ENCODE data around the gene GAREM1. TPM values are rescaled to one million over a fixed set of nuclear protein-coding genes. Genes with fewer than 3 reads are reported as not detected.

GAREM1 gene
- total RNA-seq, 1 experiment from 2014 or later: 11.1 TPM

DNA sequence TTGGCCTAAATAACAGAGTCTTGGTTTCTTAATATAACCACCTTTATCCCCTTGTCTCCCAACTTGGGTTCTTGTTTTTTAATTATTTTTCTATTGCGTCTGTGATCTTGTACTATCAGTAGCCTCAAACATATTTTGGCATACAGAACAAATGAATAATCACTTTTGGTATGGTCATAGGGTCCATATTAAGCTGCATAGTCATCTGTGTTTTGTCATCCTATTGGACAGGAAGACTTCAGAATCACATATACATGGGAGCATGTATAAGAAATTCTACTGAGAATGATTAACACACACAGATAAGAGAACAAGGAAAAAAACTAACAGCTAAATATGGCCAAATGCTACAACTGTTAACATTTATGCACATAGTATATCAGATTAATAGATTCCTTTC lies 154.8 kb downstream of the GAREM1 start:
- POLR2A ChIA-PET: no interaction called here
- Histone ChIP-seq H3K79me2 (ENCODE audit: insufficient read depth, low read length) (no peaks in the 10 kb centered on the region), H3K27ac (ENCODE audit: low read depth, low read length) (no peak overlapping the region), H3K9ac (ENCODE audit: low read length) (no peak overlapping the region), H3K4me3 (replicated peaks in 1 of 2; ENCODE audit: low read depth in 1 of 2, low read length in 2 of 2) (no peak overlapping the region), H2AFZ (ENCODE audit: low read depth, low read length, poor library complexity, severe bottlenecking) (no peak overlapping the region), H3K27me3 (ENCODE audit: insufficient read depth, low read length) (no peaks in the 10 kb centered on the region), H3K36me3 (ENCODE audit: control insufficient read depth in 1 of 2, insufficient read depth in 2 of 2, low read length in 2 of 2) (no peaks in the 10 kb centered on the region), H3K4me2 (ENCODE audit: low read length) (no peak overlapping the region), H3K9me2 (ENCODE audit: insufficient read depth) (0 out of 2 replicates have a peak, but pooled peaks cover 3% of the 10 kb centered on the region), H4K20me1 (ENCODE audit: insufficient read depth) (no peaks in the 10 kb centered on the region), H3K9me3 (ENCODE audit: control insufficient read depth in 1 of 2, insufficient read depth in 1 of 2, low read depth in 1 of 2, low read length in 2 of 2) (no peaks in the 10 kb centered on the region), H3K4me1 (ENCODE audit: control insufficient read depth in 1 of 2, insufficient read depth in 2 of 2, low read length in 2 of 2) (peaks cover 6 to 11% of the 10 kb centered on the region in 2 experiments; a peak in 3 of 4 replicates)
- CTCF ChIA-PET: no interaction called here
- no TSS peak for BruUV-seq (replicated peaks)
- DNase-seq (ENCODE audit: low read depth, low spot score): no peak
- TF ChIP-seq POLR2AphosphoS5 (IDR thresholded peaks at IDR 0.05; ENCODE audit: low read depth, low read length) (no peak), ZBTB33 (IDR thresholded peaks at IDR 0.05; ENCODE audit: extremely low read depth, insufficient replicate concordance, low read length) (no peak), JUND (IDR thresholded peaks at IDR 0.05) (no peak)
- RAD21 ChIA-PET (ENCODE audit: low non-redundant PET in 1 of 2, low total read pairs in 2 of 2, uncharacterized antibody in 2 of 2, unreplicated experiment in 2 of 2): no interaction called here
- no peak for ATAC-seq
- intact Hi-C loops (cut with micrococcal nuclease): no loop called here

GRCh38 chr18:32310774-32311173 lies 159.9 kb downstream of the GAREM1 start:
- H4K20me1 ChIP-seq (ENCODE audit: insufficient read depth): no peaks in the 10 kb centered on the region
- TF ChIP-seq TCF7L2 (IDR thresholded peaks at IDR 0.05; ENCODE audit: borderline replicate concordance, extremely low read depth, insufficient read depth, insufficient read length) (no peak), POLR2A (IDR thresholded peaks at IDR 0.05; ENCODE audit: borderline replicate concordance, extremely low read depth, insufficient read depth, insufficient read length) (no peak), SIN3A (IDR thresholded peaks at IDR 0.05; ENCODE audit: low read depth) (no peak), ELF1 (IDR thresholded peaks at IDR 0.05; ENCODE audit: borderline replicate concordance, low read depth) (no peak), EZH2 (IDR thresholded peaks at IDR 0.05) (no peak), SP1 (IDR thresholded peaks at IDR 0.05; ENCODE audit: low read depth) (no peak), JUND (IDR thresholded peaks at IDR 0.05) (no peak), ZNF274 (IDR thresholded peaks at IDR 0.05; ENCODE audit: low read depth, low read length) (no peak), RAD21 (IDR thresholded peaks at IDR 0.05; ENCODE audit: low read depth) (no peak), FOSL1 (IDR thresholded peaks at IDR 0.05; ENCODE audit: low read depth) (no peak)
- TF ChIP-seq, protein P1, sequence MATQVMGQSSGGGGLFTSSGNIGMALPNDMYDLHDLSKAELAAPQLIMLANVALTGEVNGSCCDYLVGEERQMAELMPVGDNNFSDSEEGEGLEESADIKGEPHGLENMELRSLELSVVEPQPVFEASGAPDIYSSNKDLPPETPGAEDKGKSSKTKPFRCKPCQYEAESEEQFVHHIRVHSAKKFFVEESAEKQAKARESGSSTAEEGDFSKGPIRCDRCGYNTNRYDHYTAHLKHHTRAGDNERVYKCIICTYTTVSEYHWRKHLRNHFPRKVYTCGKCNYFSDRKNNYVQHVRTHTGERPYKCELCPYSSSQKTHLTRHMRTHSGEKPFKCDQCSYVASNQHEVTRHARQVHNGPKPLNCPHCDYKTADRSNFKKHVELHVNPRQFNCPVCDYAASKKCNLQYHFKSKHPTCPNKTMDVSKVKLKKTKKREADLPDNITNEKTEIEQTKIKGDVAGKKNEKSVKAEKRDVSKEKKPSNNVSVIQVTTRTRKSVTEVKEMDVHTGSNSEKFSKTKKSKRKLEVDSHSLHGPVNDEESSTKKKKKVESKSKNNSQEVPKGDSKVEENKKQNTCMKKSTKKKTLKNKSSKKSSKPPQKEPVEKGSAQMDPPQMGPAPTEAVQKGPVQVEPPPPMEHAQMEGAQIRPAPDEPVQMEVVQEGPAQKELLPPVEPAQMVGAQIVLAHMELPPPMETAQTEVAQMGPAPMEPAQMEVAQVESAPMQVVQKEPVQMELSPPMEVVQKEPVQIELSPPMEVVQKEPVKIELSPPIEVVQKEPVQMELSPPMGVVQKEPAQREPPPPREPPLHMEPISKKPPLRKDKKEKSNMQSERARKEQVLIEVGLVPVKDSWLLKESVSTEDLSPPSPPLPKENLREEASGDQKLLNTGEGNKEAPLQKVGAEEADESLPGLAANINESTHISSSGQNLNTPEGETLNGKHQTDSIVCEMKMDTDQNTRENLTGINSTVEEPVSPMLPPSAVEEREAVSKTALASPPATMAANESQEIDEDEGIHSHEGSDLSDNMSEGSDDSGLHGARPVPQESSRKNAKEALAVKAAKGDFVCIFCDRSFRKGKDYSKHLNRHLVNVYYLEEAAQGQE (IDR thresholded peaks at IDR 0.05; ENCODE audit: low read depth): no peak
- TF ChIP-seq, protein P2, sequence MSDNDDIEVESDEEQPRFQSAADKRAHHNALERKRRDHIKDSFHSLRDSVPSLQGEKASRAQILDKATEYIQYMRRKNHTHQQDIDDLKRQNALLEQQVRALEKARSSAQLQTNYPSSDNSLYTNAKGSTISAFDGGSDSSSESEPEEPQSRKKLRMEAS (IDR thresholded peaks at IDR 0.05): no peak

More at GRCh38 chr18:32310774-32311173, 159.9 kb downstream of the GAREM1 start:
- H3K36me3 ChIP-seq (ENCODE audit: control insufficient read depth in 1 of 2, insufficient read depth in 2 of 2, low read length in 2 of 2): no peaks in the 10 kb centered on the region
- ChIA-PET CTCF (no interaction called here), RAD21 (ENCODE audit: low non-redundant PET in 1 of 2, low total read pairs in 2 of 2, uncharacterized antibody in 2 of 2, unreplicated experiment in 2 of 2) (no interaction called here), POLR2A (no interaction called here)
- no peak overlapping the region for H3K4me2 ChIP-seq (ENCODE audit: low read length)
- no peak overlapping the region for H3K9ac ChIP-seq (ENCODE audit: low read length)
- no peak for ATAC-seq
- H3K27ac ChIP-seq (ENCODE audit: low read depth, low read length): no peak overlapping the region
- no peak for DNase-seq (ENCODE audit: low read depth, low spot score)
- no TSS peak for BruUV-seq (replicated peaks)
- H2AFZ ChIP-seq (ENCODE audit: low read depth, low read length, poor library complexity, severe bottlenecking): no peak overlapping the region
- H3K4me1 ChIP-seq (ENCODE audit: control insufficient read depth in 1 of 2, insufficient read depth in 2 of 2, low read length in 2 of 2): peaks cover 8 to 13% of the 10 kb centered on the region in 2 experiments
- H3K27me3 ChIP-seq (ENCODE audit: insufficient read depth, low read length): no peaks in the 10 kb centered on the region
- no peak overlapping the region for H3K4me3 ChIP-seq (replicated peaks in 1 of 2; ENCODE audit: low read depth in 1 of 2, low read length in 2 of 2)
- 0 out of 2 replicates have a peak, but pooled peaks cover 3% of the 10 kb centered on the region for H3K9me2 ChIP-seq (ENCODE audit: insufficient read depth)
- no peaks in the 10 kb centered on the region for H3K79me2 ChIP-seq (ENCODE audit: insufficient read depth, low read length)
- H3K9me3 ChIP-seq (ENCODE audit: control insufficient read depth in 1 of 2, insufficient read depth in 1 of 2, low read depth in 1 of 2, low read length in 2 of 2): no peaks in the 10 kb centered on the region
- intact Hi-C loops (cut with micrococcal nuclease): no loop called here

Data from HCT116 (cell line).